ENCODE results near the gene NEK8.
A peak's percentile ranks its signal among the peaks of the same experiment; 100 is the strongest.
"Not testable (repeated sequence)": the region's sequence is repeated elsewhere in the genome, so short reads cannot be mapped to it uniquely, and the experiment has no call there.

Gene NEK8

GRCh38 chr17:28710861-28711722 lies 17.5 kb upstream of the NEK8 start:
- DNase-seq (ENCODE audit: extremely low read depth in 1 of 2, low read depth in 1 of 2): peak; percentile 42 to 84

- DNase-seq (ENCODE audit: extremely low read depth in 1 of 2, low read depth in 1 of 2): peak in 1 of 2 donors; percentile 13
Measured at GRCh38 chr17:28711723-28712031, 16.9 kb upstream of the NEK8 start, which contains the start of gene PROCA1. Gene PROCA1 (minus strand): TSS chr17:28711888. CDS start chr17:28711660, 228 bp downstream.

- peak in 1 of 2 donors; percentile 30 for DNase-seq (ENCODE audit: extremely low read depth in 1 of 2, low read depth in 1 of 2)
Measured at GRCh38 chr17:28712032-28712704, 16.4 kb upstream of the NEK8 start.

GRCh38 chr17:28712705-28713415 lies 15.7 kb upstream of the NEK8 start:
- no peak for DNase-seq (ENCODE audit: extremely low read depth in 1 of 2, low read depth in 1 of 2)

GRCh38 chr17:28714281-28714680 lies 14.3 kb upstream of the NEK8 start:
- no peak for DNase-seq (ENCODE audit: extremely low read depth in 1 of 2, low read depth in 1 of 2)

GRCh38 chr17:28715217-28715616 lies 13.4 kb upstream of the NEK8 start:
- no peak for DNase-seq (ENCODE audit: extremely low read depth in 1 of 2, low read depth in 1 of 2)

- DNase-seq (ENCODE audit: extremely low read depth in 1 of 2, low read depth in 1 of 2): no peak
Measured at GRCh38 chr17:28716740-28717577, 11.6 kb upstream of the NEK8 start.

GRCh38 chr17:28717578-28718332 lies 10.8 kb upstream of the NEK8 start, which contains the start of gene RAB34:
Gene RAB34 (minus strand): TSS chr17:28717868. CDS start chr17:28717266, 602 bp downstream.
- DNase-seq (ENCODE audit: extremely low read depth in 1 of 2, low read depth in 1 of 2): peak in 1 of 2 donors; percentile 25

GRCh38 chr17:28718333-28719020 lies 10.1 kb upstream of the NEK8 start:
- no peak for DNase-seq (ENCODE audit: extremely low read depth in 1 of 2, low read depth in 1 of 2)

GRCh38 chr17:28719021-28719433 lies 9.6 kb upstream of the NEK8 start:
- no peak for DNase-seq (ENCODE audit: extremely low read depth in 1 of 2, low read depth in 1 of 2)

- DNase-seq (ENCODE audit: extremely low read depth in 1 of 2, low read depth in 1 of 2): no peak
Measured at GRCh38 chr17:28720247-28720996, 8.2 kb upstream of the NEK8 start.

GRCh38 chr17:28720997-28721329 lies 7.6 kb upstream of the NEK8 start:
- DNase-seq (ENCODE audit: extremely low read depth in 1 of 2, low read depth in 1 of 2): not testable (repeated sequence)

GRCh38 chr17:28722417-28723158 lies 6.0 kb upstream of the NEK8 start:
- DNase-seq (ENCODE audit: extremely low read depth in 1 of 2, low read depth in 1 of 2): no peak

- no peak for DNase-seq (ENCODE audit: extremely low read depth in 1 of 2, low read depth in 1 of 2)
Measured at GRCh38 chr17:28723159-28723835, 5.3 kb upstream of the NEK8 start.

- not testable (repeated sequence) for DNase-seq (ENCODE audit: extremely low read depth in 1 of 2, low read depth in 1 of 2)
Measured at GRCh38 chr17:28723836-28724499, 4.6 kb upstream of the NEK8 start.

GRCh38 chr17:28724500-28725165 lies 4.0 kb upstream of the NEK8 start:
- DNase-seq (ENCODE audit: extremely low read depth in 1 of 2, low read depth in 1 of 2): no peak
